HG02884 (cell line): ENCODE data around the gene CDK6.
"Not testable (repeated sequence)": the region's sequence is repeated elsewhere in the genome, so short reads cannot be mapped to it uniquely, and the experiment has no call there.

Experiments used
- ATAC-seq: cut with Tn5 transposase; IDR thresholded peaks from one replicate; pipeline ENCODE4 v1.9.1; 2021; ENCODE audit warnings: mild to moderate bottlenecking, moderate library complexity; ENCODE audit not compliant: unreplicated experiment

The CDK6 gene

DNA sequence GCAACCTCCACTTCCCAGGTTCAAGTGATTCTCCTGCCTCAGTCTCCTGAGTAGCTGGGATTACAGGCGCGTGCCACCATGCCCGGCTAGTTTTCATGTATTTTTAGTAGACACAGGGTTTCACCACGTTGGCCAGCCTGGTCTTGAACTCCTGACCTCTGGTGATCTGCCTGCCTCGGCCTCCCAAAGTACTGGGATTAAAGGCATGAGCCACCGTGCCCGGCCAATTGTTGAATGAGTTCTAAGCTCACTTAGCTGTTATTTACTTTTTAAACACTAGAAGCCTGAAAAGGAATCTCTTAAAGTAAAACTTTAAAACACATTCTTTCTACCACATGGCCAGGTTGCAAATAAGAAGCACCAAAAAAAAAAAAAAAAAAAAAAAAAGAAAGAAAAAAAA is 231.9 kb downstream of the CDK6 start:
- not testable (repeated sequence) for ATAC-seq

GRCh38 chr7:92603089-92603445 is 233.3 kb downstream of the CDK6 start:
- no peak for ATAC-seq

GRCh38 chr7:92602352-92603088 is 233.9 kb downstream of the CDK6 start:
- ATAC-seq, result no peak

GRCh38 chr7:92598310-92598981 is 237.9 kb downstream of the CDK6 start:
- peak; percentile 84 for ATAC-seq

- no peak for ATAC-seq
These were observed 241.1 kb downstream of the CDK6 start for GRCh38 chr7:92595281-92595680.

GRCh38 chr7:92594746-92595145 is 241.6 kb downstream of the CDK6 start:
- ATAC-seq, result no peak

DNA sequence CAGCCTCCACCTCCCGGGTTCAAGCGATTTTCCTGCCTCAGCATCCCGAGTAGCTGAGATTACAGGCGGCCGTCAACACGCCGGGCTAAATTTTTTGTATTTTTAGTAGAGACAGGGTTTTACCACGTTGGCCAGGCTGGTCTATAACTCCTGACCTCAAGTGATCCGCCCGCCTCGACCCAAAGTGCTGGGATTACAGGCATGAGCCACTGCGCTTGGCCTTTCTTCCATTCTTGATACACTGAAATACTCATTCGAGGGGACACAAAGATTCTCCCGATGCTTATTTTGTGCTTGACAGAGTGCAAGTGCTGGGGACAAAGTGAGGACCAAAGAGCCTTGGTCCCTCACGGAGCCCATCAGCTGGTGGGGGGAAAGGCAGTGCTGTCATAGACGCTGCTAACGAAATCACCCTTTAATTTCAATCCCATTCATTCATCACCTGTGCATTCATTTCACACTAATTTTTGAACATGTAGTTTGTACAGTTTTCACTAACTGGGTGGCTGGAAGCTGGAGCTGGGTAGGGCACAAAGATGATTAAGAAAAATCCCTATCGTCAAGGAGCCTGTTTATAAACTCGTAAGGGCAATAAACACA is 245.6 kb downstream of the CDK6 start:
- ATAC-seq, result no peak

- no peak for ATAC-seq
These were observed 247.3 kb downstream of the CDK6 start for GRCh38 chr7:92589056-92589455.

GRCh38 chr7:92588561-92588960 is 247.8 kb downstream of the CDK6 start:
- ATAC-seq, result no peak

GRCh38 chr7:92586841-92587240 is 249.5 kb downstream of the CDK6 start:
- no peak for ATAC-seq

DNA sequence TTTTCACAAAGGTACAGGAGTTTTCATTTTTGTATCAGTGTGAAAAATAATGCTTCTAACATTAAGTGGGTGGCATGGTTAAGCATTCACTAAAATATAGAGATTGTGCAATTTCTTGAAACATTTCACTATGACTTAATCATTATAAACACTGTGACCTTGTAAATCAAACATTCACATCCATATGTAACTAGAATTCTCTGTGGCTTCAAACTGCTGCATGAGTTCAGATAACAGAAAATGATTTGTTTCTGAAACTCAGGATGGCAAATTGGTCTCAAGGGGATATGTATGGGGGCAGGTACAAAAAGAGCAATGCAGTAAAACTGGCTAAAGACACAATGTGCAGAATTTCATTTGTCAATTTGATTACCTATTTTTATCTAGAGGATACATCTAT is 250.0 kb downstream of the CDK6 start:
- no peak for ATAC-seq

- no peak for ATAC-seq
These were observed 251.4 kb downstream of the CDK6 start for GRCh38 chr7:92584953-92585352.

GRCh38 chr7:92582948-92583347 is 253.4 kb downstream of the CDK6 start:
- no peak for ATAC-seq

- no peak for ATAC-seq
These were observed 260.1 kb downstream of the CDK6 start for GRCh38 chr7:92576296-92576695.

DNA sequence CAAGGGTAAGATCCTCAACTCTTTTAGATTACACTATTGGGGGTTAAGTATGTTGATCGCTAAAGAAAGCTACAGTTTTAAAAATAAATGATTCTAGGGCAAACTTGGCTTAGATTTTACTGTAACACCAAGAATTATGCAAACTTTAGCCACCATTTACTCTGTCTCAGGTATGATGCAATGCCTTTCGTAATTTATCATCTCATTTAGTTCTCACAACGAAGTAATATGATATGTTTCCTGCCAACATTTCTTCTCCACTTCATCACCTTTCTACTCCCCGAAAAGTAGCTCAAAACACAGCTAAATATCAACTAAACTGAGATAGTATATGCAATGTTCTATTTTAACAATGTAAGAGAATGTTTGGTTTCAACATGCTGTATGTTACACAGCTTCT is 267.2 kb downstream of the CDK6 start:
- ATAC-seq, result no peak

DNA sequence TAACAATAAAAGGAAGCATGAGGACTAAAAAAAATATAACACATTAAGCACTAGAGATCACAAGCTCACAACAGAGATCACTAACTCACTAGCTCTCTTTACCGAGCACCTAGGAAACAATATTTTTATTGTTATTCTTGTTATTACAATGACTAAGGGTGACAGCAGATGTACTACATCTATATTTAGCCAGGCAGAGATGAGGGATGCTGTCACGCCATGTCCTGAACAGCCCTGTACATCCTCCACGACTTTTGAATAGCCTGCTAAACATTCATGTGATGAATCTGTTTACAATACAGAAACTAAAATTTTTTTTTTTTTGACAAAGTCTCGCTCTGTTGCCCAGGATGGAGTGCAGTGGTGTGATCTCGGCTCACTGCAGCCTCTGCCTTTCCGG is 268.9 kb downstream of the CDK6 start:
- no peak for ATAC-seq

DNA sequence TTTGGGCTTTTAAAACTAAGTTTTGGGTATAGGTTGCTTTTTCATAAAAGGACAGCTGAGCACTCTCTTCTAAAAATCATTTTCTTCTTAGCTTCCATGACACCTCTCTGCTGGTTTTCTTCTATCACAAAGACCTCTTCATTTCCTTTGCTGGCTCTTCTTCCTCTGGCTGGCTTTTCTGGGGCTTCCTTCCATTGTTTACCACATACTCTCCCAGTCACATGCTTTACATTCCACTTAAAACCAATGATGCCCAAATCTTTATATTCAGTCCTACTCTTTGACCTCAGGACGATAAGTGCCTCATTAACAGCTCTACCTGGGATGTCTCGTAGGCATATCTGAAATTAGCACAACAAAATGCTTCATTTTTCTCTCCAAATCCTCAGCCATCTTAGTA is 273.0 kb downstream of the CDK6 start:
- no peak for ATAC-seq

DNA sequence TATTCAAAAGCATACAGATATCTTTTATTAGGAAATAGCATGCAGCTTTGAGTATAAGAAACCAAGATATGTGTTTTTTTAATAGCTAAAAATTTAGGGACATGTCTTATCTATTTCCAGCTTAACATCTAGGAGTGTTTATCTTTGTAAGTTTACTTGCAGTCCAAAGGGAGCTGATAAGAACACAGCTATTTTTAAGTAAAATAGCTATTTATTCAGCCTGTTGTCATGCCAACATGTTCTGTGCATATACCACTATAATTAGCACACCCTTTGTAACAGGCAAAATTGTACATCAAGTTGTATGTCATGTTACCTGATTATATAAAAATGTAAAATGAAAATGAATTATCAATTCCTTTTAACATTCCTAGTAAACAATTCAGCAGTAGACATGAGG is 275.8 kb downstream of the CDK6 start:
- no peak for ATAC-seq

DNA sequence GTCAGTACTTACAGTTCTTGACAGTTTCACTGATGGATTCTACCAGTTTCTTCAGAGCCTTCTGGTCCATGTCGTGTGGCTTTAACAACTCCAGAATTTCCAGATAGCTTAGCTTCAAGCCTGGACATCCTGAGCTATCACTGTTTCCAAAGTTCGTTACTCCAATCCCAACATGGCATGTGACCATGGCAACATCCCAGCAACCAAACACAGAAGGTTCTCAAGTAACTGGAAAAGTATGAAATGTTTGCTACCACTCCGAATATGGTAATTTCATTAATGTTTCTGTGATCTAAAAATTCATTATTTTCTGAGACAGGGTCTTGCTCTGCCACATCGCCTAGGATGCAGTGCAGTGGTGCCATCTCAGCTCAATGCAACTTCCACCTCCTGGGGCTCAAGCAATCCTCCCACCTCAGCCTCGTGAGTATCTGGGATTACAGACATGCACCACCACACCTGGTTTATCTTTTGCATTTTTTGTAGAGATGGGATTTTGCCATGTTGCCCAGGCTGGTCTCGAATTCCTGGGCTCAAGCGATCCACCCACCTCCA is 278.5 kb downstream of the CDK6 start:
- ATAC-seq, result no peak

- no peak for ATAC-seq
These were observed 279.1 kb downstream of the CDK6 start for GRCh38 chr7:92557249-92557648.
